Stimulated activated CD8-positive, alpha-beta memory T cell treated with anti-CD3 and anti-CD28 coated beads, Interleukin-7, amount 100 ng/mL, for 48 hours (primary cell): ENCODE measurements around the gene CD177.
"Not testable (repeated sequence)": the region's sequence is repeated elsewhere in the genome, so short reads cannot be mapped to it uniquely, and the experiment has no call there.

Source experiments
- DNase-seq, 2 donors: peaks; one replicate each; pipeline ENCODE4 v3.0.0-alpha.2; 2020; ENCODE audit warnings: low read depth in 1 of 2; ENCODE audit errors: extremely low read depth in 1 of 2

CD177 gene

DNA sequence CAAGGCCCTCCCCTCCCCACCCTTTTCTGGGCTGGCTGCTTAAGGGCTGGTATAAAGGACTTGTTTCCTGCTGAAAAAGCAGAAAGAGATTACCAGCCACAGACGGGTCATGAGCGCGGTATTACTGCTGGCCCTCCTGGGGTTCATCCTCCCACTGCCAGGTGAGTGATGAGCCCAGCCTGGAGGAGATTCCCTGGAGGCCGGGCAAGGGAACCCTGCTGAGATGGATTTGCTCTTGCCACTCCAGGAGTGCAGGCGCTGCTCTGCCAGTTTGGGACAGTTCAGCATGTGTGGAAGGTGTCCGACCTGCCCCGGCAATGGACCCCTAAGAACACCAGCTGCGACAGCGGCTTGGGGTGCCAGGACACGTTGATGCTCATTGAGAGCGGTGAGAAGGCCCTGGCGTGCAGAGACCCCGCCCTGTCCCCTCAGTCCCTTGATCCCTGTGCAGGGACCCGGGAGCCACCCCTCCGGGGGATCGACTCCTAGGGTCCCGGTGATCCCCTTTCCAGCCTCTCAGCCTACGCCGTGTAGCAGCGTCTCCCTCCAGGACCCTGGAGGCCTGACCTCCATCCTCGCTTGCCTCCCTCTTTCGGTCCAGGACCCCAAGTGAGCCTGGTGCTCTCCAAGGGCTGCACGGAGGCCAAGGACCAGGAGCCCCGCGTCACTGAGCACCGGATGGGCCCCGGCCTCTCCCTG lies at the start of gene CD177:
TSS of gene CD177 (plus strand) at position 81 of the 699 bp plus-strand sequence. CDS start at position 110, 29 bp downstream.
- DNase-seq: no peak

GRCh38 chr19:43305642-43306041 lies 47.8 kb upstream of the CD177 start:
- no peak for DNase-seq

GRCh38 chr19:43306097-43306496 lies 47.4 kb upstream of the CD177 start:
- DNase-seq: no peak

DNA sequence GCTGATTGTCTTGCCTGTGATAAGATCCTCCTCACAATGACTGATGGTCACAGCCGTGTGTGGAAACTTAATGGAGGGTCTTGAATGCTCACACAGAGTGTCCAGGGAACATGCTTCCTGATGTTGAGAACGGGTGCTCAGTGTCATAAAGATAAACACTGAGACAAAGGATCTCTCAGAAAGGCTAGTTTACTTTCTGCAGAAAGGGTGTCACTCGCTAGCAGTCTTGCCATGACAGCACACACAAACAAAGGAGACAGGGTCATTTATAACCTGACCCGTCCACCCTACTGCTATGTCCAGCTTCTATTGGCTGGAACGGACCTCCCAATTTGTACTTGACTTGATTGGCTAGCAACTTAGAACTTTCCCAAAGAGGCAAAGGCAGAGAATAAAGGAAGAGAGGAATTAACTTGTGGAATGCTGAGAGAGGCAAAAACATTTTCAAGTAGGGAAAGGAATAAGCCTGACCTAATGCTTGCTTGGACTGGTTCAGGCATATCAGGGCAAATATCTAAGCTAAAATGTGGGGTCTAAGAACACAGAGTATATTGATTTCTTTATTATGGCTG lies 45.2 kb upstream of the CD177 start:
- no peak for DNase-seq

DNA sequence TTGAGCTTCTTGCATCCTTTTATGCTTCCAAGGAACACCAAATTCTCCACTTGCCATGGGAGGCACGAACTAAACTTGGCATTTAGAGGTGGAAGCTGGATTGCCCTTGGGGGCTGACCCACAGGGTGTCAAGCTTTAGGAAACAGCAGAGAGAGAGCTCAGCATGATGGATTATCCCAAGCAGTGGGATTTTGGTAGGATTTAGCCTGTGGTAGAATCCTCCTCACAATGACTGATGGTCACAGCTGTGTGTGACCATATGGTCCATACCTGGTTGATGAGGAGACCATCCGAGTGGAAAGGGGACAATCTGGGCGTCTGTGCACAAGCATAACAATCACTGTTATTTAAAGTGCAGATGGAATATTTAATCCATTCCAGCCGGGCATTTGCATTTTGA lies 44.0 kb upstream of the CD177 start:
- no peak for DNase-seq

- DNase-seq: no peak
Observed at GRCh38 chr19:43310221-43310620, 43.3 kb upstream of the CD177 start.

DNA sequence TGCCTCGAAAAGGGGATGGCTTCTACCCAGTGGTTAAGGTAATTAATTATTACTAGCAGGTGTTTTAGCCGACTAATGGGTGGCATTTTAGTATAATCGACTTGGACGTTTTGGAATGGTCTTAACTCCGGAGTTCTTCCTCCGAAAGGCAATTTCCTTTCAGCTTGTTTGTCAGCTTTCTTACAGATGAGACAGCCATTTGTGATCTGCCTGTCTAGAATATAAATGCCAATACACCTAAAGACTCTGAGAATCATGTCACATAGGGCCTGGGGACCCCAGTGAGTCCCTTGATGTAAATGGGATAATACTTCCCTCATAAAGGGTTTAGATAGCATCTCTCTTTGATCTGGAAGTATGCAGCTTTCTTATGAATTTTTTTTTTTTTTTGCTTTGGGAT lies 42.2 kb upstream of the CD177 start:
- DNase-seq: no peak

DNA sequence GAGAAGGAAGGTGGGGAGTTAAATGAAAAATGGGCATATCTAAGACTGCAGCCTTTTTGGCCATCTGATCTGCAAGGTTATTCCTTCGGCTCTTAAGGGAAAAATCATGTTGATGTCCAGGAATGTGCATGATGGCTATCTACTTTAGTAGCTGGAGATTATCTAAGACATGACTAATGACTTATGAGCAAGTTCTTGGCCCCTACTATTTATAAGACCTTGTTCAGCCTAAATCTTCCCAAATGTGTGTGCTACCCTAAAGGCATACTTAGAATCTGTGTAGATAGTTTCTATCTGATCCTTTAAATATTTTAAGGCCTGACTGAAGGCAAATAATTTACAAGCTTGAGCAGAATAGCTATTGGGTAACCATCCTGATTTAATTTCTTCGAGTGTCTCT lies 41.8 kb upstream of the CD177 start:
- DNase-seq: no peak

GRCh38 chr19:43313711-43314495 lies 39.6 kb upstream of the CD177 start:
- no peak for DNase-seq

DNA sequence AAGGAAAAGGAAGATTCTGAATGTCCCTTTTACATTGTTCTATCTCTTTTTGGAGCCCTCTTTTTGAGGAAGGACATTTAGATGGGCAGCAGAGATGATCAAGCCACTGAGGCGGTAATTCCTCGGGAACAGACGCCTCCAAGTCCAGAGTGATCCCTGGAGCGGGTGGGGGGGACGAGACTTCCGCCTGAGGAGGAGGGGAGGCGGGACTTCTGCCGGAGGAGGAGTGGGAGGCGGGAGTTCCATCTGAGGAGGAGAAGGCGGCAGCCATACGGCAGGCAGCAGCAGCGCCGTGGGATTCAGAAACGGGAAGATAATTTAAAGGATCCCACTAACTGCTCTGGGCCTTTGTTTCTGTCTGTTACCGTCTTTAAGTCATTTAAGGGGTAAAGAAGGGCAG lies 37.6 kb upstream of the CD177 start:
- no peak for DNase-seq

DNA sequence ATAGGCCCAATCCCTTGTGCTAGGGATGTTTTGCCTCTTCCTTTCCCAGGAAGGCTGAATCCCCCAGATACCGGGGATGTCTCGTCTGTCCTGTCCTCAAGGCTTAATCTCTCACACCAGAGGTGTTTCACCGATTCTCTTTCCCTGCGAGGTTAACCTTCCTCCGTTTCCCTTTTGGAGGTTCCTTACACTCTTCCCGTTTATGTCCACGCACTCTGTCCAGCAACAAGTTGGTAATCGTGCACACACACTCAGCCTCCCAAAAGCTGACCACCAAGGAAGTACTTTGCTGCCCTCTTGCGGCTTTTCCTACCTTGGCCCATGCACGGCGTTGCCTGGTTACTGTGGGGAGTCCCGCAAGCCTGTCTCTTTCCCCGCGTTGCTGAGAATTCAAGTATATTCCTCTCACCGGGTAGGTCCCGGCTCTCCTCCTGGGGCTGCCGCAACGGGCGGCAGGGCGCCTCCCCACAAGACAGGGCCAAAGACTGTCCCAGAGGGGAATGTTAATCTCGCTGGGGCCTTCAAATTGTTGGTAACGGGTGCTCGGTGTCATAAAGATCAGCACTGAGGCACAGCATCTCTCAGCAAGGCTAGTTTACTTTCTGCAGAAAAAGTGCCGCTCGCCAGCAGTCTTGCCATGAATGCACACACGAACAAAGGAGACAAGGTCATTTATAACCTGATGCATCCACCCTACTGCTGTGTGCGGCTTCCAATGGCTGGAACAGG lies 36.7 kb upstream of the CD177 start:
- no peak for DNase-seq

DNA sequence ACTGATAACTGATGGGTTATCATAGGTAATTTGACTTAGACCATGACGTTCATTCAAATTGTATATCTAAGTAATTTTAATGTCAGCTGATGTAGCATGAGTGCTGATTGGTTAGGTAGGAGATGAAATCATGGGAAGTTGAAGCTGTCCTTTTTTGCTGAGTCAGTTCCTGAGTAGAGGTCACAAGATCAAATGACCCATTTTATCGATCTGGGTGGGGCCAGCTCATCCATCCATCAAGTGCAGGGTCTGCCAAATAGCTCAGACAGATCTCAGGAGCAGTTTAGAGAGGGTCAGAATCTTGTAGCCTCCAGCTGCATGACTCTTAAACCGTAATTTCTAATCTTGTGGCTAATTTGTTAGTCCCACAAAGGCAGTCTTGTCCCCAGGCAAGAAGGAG lies 35.3 kb upstream of the CD177 start:
- no peak for DNase-seq

GRCh38 chr19:43318796-43319314 lies 34.6 kb upstream of the CD177 start:
- no peak for DNase-seq

- DNase-seq: no peak
Observed at GRCh38 chr19:43320546-43320945, 32.9 kb upstream of the CD177 start.

- not testable (repeated sequence) for DNase-seq
Observed at GRCh38 chr19:43326761-43327160, 26.7 kb upstream of the CD177 start.

DNA sequence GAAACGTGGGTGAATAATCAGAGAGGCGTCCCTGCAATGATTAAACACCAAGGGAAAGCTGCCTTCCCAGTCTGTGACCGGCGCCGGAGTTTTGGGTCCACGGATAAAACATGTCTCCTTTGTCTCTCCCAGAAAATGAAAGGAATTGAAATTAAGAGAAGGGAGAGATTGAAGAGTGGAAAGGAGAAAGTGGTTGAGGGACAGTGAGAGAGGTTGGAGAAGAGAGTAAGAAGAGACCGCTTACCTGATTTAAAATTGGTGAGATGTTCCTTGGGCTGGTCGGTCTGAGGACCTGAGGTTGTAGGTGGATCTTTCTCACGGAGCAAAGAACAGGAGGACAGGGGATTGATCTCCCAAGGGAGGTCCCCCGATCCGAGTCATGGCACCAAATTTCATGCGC lies 24.9 kb upstream of the CD177 start:
- DNase-seq: not testable (repeated sequence)

- not testable (repeated sequence) for DNase-seq
Observed at GRCh38 chr19:43329049-43329448, 24.4 kb upstream of the CD177 start.

DNA sequence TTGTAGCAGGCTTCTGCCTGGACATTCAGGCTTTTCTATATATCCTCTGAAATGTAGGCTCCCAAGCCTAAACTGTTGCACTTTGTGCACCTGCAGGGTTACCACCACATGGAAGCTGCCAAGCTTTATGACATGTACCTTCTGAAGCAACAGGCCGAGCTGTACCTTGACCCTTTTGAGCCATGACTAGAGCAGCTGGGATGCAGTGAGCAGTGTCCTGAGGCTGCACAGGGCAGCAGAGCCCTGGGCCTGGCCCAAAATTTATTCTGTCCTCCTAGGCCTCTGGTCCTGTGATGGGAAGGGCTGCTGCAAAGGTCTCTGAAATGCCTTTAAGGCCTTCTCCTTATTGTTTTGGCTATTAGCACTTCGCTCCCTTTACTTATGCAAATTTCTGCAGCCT lies 23.5 kb upstream of the CD177 start:
- no peak for DNase-seq

- no peak for DNase-seq
Observed at GRCh38 chr19:43330726-43331434, 22.6 kb upstream of the CD177 start.

GRCh38 chr19:43331435-43332010 lies 22.0 kb upstream of the CD177 start:
- DNase-seq: no peak
